Measurements from ENCODE around the gene OTX1. TPM values are rescaled to one million over a fixed set of nuclear protein-coding genes. Genes with fewer than 3 reads are reported as not detected.

Gene OTX1
- total and polyA plus RNA-seq, 2 of the 8 experiments (the other 6 are each of a cell fraction or from before 2014, with no cell fraction given), result 0.24 to 3.3 TPM

- H3K4ac ChIP-seq (replicated peaks; ENCODE audit: insufficient read length, low read depth, low read length), result no peak overlapping the region
- H2BK20ac ChIP-seq (ENCODE audit: low read length), result no peak overlapping the region
- no peaks in the 10 kb centered on the region for H3K9me3 ChIP-seq (ENCODE audit: insufficient read depth in 2 of 2, low read depth in 1 of 2, low read length in 1 of 2)
- no peaks in the 10 kb centered on the region for H3K23me2 ChIP-seq (ENCODE audit: low read depth, low read length)
- no peak overlapping the region for H3K4me3 ChIP-seq (ENCODE audit: extremely low read depth in 1 of 4, insufficient read depth in 2 of 4, low read depth in 3 of 4, low read length in 4 of 4)
- no peak overlapping the region for H2BK15ac ChIP-seq (ENCODE audit: low read length)
- H3K4me1 ChIP-seq (replicated peaks in 1 of 4; ENCODE audit: control insufficient read depth in 3 of 4, insufficient read depth in 4 of 4, low read length in 3 of 4), result no peaks in the 10 kb centered on the region
- no peaks in the 10 kb centered on the region for H4K20me1 ChIP-seq (replicated peaks in 1 of 2; ENCODE audit: control insufficient read depth in 1 of 2, insufficient read depth in 2 of 2, low read length in 2 of 2)
- no peak overlapping the region for H3K4me2 ChIP-seq (ENCODE audit: insufficient read depth in 1 of 2, low read depth in 2 of 2, low read length in 2 of 2)
- no peaks in the 10 kb centered on the region for H3K79me2 ChIP-seq (ENCODE audit: control insufficient read depth in 1 of 2, insufficient read depth in 2 of 2, low read length in 2 of 2)
- FAIRE-seq (no peak), DNase-seq (ENCODE audit: low read depth in 1 of 2, low spot score in 2 of 2) (no peak)
- POLR2A ChIA-PET (ENCODE audit: partially characterized antibody), result no interaction called here
- no peak overlapping the region for H3K23ac ChIP-seq (ENCODE audit: insufficient read length)
- H2BK120ac ChIP-seq (replicated peaks; ENCODE audit: low read depth, low read length), result no peak overlapping the region
- H3K9ac ChIP-seq (replicated peaks in 1 of 4; ENCODE audit: extremely low read depth in 1 of 4, low read depth in 3 of 4, low read length in 3 of 4), result no peak overlapping the region
- no peaks in the 10 kb centered on the region for H3K36me3 ChIP-seq (ENCODE audit: control insufficient read depth in 2 of 4, insufficient read depth in 4 of 4, low read length in 3 of 4)
- no peak overlapping the region for H3K27ac ChIP-seq (ENCODE audit: low read depth, low read length)
- CTCF ChIA-PET (ENCODE audit: partially characterized antibody), result no interaction called here
- H3K18ac ChIP-seq (ENCODE audit: extremely low read depth, low read length), result no peak overlapping the region
- H2AFZ ChIP-seq (ENCODE audit: low read length), result no peak overlapping the region
- H2BK12ac ChIP-seq (ENCODE audit: low read depth, low read length), result no peak overlapping the region
- H3K14ac ChIP-seq (ENCODE audit: insufficient read length), result no peak overlapping the region
- H4K91ac ChIP-seq (replicated peaks; ENCODE audit: insufficient read length, low read length), result no peak overlapping the region
- H4K5ac ChIP-seq (ENCODE audit: insufficient read length, low read depth, low read length), result no peak overlapping the region
- no peak overlapping the region for H2BK5ac ChIP-seq (ENCODE audit: low read depth, low read length)
- H4K8ac ChIP-seq (ENCODE audit: extremely low read depth, insufficient read depth, low read length), result no peak overlapping the region
- 84% methylated on average over 4 of the region's 4 CpGs; no CpG with 5 or more reads in 1 of the 2 experiments for WGBS, 2 experiments (ENCODE audit: extremely low coverage in 1 of 2, insufficient coverage in 1 of 2, insufficient read length in 1 of 2, insufficient replicate concordance in 2 of 2, low coverage in 1 of 2, low lambda C conversion rate in 2 of 2, missing lambda C conversion rate in 1 of 2)
- H3K56ac ChIP-seq (replicated peaks; ENCODE audit: insufficient read length, low read depth, low read length), result no peak overlapping the region
- no peak overlapping the region for H2AK5ac ChIP-seq (ENCODE audit: low read depth, low read length)
- H3K79me1 ChIP-seq (ENCODE audit: low read depth, low read length), result no peaks in the 10 kb centered on the region
- H3K27me3 ChIP-seq (replicated peaks in 1 of 4; ENCODE audit: control insufficient read depth in 3 of 4, extremely low read depth in 1 of 4, insufficient read depth in 3 of 4, low read length in 3 of 4), result no peaks in the 10 kb centered on the region
- TF ChIP-seq JUND (IDR thresholded peaks at IDR 0.05; ENCODE audit: low read length) (no peak), GTF2F1 (IDR thresholded peaks at IDR 0.05; ENCODE audit: borderline replicate concordance, low read depth, low read length) (no peak), ATF2 (IDR thresholded peaks at IDR 0.05; ENCODE audit: low read length) (no peak), JUN (IDR thresholded peaks at IDR 0.05; ENCODE audit: low read depth, low read length) (no peak), E2F6 (IDR thresholded peaks at IDR 0.05) (no peak), USF2 (IDR thresholded peaks at IDR 0.05; ENCODE audit: low read length) (no peak), TBP (IDR thresholded peaks at IDR 0.05; ENCODE audit: low read depth, low read length) (no peak), HDAC2 (IDR thresholded peaks at IDR 0.05; ENCODE audit: borderline replicate concordance in 1 of 2, low read depth in 2 of 2, low read length in 2 of 2) (no peak), KDM1A (IDR thresholded peaks at IDR 0.05; ENCODE audit: borderline replicate concordance, low read length) (no peak), ZNF274 (IDR thresholded peaks at IDR 0.05; ENCODE audit: borderline replicate concordance, extremely low read depth, low read length) (no peak), EGR1 (IDR thresholded peaks at IDR 0.05; ENCODE audit: borderline replicate concordance, low read depth, low read length) (no peak)
These were observed 30.8 kb downstream of the OTX1 start for GRCh38 chr2:63081404-63081803.

All from H1 (cell line).